T-helper 22 cell (primary cell): ENCODE measurements around the gene TMEM86A.
"Not testable (repeated sequence)": the region's sequence is repeated elsewhere in the genome, so short reads cannot be mapped to it uniquely, and the experiment has no call there.

ENCODE experiments used
- DNase-seq: peaks from one replicate; pipeline ENCODE4 v3.0.0-alpha.2; 2020; ENCODE audit warnings: low read depth

The TMEM86A gene, protein sequence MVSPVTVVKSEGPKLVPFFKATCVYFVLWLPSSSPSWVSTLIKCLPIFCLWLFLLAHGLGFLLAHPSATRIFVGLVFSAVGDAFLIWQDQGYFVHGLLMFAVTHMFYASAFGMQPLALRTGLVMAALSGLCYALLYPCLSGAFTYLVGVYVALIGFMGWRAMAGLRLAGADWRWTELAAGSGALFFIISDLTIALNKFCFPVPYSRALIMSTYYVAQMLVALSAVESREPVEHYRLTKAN

DNA sequence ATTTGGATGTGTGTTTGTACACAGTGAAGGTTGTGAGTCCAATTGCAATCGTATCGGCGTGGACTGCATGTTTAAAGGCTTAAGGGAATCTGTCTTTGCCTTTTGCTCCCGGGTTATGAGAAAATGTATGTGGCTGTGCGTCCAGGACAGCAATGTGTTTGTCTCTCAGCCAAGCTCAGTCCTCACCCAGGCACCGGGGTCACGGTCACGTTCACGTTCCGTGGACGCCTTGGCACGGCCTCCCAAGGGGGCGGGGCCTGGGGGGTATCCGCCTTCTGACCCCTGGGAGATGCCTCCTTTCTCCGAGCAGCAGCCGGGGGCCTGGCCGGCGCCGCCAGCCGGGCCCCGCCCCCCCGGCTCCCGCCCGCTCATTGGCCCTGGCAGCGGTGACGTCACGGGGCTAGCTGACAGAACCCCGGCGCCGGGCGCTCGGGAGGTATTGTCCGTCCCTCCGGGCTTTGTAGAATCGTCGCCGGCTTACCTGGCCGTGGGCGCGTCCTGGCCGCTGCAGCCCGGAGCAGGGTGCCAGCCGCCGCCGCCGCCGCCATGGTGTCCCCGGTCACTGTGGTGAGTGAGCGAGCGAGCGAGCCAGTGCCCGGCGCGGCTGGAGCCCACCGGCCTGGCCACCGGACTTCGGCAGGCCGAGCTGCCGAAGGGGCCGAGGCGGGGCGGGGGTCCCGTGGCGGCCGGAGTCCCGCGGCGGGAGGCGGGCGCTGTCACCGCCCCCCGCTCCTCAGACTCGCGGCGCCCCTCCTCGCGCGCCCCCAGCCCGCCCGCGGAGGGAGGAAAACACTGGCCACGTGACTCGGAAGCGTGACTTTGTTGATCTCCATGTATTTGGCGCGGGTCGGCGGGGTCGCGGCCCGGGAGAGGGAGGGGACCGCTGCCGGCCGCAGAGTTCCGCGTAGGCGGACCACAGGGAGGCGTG is at the start of gene TMEM86A:
Gene TMEM86A (plus strand): TSS at position 439 of the 928 bp plus-strand sequence. CDS start 108 bp downstream, at position 547.
- peak; percentile 87 for DNase-seq

DNA sequence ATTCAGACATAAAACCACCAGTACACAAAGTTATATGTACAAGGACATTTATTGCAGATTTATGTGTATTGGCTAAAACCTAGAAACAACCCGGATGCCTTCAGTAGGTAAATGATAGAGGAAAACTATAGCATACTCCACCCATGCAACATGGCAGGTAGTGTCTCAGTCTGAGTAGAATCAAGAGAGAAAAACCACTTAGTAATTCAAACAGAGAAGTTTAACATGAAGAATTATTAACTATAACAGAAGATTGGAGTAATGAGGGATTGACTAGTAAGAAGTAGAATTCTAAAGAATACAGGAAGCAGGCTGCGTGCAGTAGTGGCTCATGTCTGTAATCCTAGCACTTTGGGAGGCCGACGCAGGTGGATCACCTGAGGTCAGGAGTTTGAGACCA is 48.2 kb upstream of the TMEM86A start:
- DNase-seq = no peak

DNA sequence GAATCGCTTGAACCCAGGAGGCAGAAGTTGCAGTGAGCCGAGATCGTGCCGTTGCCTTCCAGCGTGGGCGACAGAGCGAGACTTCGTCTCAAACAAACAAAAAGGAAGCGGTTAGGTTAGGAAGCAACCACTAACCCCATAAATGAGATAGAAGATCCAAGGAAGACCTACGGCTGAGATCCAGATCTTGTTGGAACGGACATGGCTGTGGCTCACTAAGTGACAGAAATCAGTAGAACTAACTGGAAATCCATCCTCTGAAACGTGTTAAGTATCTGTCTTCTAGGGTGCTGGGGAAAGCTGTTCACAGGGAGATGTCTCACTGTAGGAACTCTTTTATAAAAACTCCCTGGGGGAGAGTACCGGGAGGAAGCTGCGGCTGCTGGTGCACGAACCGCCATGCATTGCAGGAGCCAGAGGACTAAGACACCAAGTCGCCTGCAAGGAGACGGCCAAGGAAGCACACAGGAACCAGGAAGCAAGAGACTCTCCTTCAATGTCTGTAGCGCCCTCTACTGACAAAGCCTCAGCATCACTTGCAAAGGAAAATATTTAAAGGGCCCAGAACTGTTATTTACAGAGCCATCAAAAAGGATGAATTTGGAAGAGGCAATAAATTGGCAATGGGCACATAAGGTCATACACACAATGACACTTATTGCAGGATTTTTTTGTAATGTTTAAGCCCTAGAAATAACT is 47.6 kb upstream of the TMEM86A start:
- DNase-seq = no peak

DNA sequence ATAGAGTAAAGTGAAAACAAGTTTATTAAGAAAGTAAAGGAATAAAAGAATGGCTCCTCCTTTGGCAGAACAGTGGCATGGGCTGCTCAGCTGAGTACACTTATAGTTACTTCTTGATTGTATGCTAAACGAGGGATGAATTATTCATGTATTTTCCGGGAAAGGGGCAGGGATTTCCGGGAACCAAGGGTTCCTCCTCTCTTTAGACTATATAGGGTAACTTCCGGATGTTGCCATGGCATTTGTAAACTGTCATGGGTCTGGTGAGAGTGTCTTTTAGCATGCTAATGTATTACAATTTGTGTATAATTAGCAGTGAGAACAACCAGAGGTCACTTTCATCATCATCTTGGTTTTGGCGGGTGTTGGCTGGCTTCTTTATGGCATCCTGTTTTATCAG is 40.9 kb upstream of the TMEM86A start:
- DNase-seq = no peak

DNA sequence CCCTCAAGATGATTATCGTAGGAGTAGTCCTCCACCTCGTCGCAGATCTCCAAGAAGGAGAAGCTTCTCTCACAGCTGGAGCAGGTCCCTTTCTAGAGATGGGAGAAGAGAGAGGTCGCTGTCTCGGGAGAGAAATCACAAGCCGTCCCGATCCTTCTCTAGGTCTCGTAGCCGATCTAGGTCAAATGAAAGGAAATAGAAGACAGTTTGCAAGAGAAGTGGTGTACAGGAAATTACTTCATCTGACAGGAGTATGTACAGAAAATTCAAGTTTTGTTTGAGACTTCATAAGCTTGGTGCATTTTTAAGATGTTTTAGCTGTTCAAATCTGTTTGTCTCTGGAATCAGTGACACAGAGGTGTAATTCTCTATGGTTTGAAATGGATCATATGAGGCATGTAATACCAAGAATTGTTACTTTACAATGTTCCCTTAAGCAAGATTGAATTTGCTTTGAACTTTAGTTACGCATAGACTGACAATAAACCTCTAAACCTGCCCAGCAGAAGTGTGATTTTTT is 33.2 kb upstream of the TMEM86A start:
- DNase-seq = not testable (repeated sequence)

DNA sequence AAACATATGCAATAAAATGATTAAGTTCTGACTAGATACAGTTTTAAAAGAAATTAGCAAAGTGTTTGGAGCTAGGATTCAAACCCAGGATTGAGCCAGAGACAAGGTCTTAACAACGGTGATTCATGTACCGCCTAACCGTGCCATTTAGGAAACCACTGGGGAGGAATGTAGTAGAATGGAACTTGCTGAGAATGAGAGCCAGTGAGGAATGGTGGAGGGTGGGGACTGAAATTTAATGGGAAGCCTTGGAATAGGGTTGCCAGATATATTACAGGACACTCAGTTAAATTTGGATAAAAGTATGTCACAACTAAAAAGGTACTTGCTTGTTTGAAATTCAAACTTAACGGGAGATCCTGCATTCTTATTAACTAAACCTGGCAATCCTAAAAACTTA is 30.4 kb upstream of the TMEM86A start:
- DNase-seq = no peak

DNA sequence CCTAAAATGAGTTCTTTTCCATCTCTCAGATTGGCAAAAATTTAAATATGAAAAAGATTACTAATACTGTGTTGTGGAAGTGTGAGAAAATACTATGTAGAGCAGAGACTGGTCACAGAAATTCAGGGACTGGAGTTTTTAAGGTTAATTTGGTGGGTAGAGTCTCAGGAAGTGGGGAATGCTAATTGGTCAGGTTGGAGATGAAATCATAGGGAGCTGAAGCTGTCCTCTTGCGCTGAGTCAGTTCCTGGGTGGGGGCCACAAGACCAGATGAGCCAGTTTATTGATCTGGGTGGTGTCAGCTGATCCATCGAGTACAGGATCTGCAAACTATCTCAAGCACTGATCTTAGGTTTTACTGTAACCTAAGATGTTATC is 29.4 kb upstream of the TMEM86A start:
- peak; percentile 19 for DNase-seq

DNA sequence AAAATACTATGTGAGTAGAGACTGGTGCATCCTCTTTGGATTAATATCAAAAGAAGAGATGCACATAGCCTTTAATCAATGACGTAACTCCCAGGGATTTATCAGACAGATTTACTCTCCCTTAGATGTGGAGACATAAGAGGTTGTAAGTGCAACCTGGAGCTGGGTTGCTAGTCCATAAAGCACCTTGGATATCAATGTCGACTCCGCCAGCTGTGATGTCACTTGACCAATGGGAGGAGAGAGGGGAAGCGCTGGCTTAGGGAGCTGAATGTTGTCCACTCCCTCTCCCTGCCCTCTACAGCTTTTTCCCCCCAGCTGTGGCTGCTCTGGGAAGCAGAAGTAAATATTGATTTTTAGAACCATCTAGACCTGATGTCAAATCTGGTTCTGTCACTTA is 28.9 kb upstream of the TMEM86A start:
- no peak for DNase-seq

DNA sequence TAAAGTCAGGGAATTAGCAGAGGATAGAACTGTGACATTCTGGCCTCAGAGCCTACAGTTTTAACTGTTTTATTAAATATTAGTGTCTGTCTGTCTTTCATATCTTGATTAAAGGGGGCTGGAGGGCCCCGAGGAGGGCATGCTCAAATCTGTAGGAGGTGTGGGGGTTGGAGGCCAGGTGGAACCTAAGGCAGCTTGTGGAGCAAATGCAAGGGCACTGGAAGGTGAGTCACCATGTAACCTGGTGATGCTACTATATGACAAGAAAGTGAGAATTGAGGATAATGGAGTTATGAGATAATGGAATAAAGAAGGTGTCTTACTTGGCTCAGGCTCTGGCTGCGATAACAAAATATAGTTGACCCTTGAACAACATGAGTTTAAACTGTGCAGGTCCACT is 27.3 kb upstream of the TMEM86A start:
- DNase-seq = no peak

DNA sequence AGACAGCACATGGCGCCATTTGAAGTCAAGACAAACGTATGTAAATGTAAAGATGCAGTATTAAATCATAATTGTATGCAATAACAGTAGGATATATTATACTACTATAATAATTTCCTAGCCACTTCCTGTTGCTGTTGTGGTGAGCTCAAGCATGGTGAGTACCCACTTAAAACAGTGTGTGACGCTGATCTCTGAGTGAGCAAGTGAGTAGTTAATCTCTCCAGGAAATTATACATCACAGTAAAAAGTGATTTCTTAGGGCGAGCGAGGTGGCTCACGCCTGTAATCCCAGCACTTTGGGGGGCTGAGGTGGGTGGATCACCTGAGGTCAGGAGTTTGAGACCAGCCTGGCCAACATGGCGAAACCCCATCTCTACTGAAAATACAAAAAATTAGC is 26.4 kb upstream of the TMEM86A start:
- DNase-seq = peak; percentile 47

DNA sequence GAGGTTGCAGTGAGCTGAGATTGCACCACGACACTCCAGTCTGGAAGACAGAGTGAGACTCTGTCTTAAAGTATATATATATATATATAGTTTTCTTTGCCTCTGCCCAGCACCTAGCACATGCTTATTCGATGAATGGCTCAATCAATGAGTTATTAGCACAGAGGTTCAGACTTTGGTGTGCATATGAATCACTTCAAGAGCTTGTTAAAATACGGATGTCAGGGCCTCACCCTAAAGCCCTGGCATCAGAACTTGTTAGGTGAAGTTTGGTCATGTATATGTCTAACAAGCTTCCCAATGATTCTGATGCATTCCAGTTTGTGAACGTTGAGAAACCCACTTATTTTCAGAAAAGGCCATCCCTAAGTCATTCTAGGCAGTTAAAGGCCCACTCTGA is 21.8 kb upstream of the TMEM86A start:
- DNase-seq = no peak

DNA sequence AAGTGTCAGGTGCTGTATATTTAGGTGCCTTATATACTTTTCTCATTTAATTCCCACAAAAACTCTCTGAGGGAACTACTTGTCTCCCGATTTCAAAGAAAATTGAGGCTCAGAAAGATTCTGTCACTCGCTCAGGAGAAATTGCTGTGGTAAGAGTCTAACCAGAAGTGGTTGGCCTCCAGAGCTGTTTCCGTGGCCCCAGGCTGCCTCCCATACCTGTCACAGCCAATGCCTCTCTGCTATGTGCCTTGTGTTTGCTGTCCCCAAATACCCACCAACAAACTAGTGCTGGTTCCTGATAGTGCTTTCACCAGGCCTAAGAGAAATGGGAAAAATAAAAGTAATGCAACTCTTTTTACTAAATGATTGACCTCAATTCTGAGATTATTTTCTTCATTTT is 21.0 kb upstream of the TMEM86A start:
- DNase-seq = no peak

DNA sequence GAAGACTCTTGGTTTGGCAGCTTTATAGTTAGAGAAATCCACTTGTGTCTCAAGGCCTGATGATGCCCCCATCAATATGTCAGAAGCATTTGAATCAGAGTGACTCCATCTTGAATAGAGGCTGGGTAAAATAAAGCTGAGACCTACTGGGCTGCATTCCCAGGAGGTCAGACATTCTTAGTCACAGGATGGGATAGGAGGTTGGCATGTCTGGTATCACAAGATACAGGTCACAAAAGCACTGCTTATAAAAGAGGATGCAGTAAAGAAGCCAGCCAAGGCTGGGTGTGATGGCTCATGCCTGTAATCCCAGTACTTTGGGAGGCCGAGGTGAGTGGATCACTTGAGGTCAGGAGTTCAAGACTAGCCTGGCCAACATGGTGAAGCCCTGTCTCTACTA is 16.6 kb upstream of the TMEM86A start:
- DNase-seq = not testable (repeated sequence)

DNA sequence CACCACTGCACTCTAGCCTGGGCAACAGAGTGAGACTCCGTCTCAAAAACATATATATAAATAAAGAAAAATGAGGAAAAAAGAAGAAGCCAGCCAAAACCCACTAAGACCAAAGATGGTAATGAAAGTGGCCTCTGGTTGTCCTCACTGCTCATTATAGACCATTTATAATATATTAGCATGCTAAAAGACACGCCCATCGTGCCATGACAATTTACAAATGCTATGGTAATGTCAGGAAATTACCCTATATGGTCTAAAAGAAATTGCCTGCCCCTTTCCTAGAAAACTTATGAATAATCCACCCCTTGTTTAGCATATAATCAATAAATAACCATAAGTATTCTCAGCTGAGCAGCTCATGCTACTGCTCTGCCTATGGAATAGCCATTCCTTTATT is 16.1 kb upstream of the TMEM86A start:
- DNase-seq = no peak

DNA sequence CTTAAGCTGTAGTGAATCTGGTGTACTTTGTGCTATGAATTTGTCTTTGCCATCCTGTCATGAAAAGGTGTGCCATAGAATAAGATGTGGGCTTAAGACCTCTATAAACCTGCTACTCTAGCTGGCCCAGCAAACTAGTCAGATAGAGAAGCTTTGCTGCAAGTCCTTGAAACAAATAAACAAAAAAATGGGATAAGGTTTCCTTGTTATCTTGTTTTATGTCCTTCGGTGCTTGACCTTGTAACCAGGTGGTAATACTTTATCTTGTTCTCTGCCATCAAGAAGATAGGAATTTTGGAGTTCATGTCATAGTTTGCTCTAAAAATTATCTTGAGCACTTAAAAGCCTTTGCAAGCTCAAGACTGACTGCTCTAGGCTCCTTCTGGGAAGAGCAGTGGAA is 14.3 kb upstream of the TMEM86A start:
- DNase-seq = no peak

DNA sequence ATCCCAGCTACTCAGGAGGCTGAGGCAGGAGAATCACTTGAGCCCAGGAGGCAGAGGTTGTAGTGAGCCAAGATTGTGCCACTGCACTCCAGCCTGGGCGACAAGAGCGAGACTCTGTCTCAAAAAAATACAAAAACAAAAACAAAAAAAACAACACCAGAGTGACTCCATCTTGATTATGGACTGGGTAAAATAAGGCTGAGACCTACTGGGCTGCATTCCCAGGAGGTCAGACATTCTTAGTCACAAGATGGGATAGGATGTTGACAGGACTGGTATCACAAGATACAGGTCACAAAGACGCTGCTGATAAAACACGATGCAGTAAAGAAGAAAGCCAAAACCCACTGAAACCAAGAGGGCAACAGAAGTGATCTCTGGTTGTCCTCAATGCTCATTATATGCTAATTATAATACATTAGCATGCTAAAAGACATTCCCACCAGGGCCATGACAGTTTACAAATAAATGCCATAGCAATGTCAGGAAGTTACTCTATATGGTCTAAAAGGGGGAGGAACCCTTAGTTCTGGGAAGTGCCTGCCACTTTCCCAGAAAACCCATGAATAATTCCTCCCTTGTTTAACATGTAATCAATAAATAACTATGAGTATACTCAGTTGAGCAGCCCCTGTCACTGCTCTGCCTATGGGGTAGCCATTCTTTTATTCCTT is 7.0 kb upstream of the TMEM86A start:
- DNase-seq = not testable (repeated sequence)

DNA sequence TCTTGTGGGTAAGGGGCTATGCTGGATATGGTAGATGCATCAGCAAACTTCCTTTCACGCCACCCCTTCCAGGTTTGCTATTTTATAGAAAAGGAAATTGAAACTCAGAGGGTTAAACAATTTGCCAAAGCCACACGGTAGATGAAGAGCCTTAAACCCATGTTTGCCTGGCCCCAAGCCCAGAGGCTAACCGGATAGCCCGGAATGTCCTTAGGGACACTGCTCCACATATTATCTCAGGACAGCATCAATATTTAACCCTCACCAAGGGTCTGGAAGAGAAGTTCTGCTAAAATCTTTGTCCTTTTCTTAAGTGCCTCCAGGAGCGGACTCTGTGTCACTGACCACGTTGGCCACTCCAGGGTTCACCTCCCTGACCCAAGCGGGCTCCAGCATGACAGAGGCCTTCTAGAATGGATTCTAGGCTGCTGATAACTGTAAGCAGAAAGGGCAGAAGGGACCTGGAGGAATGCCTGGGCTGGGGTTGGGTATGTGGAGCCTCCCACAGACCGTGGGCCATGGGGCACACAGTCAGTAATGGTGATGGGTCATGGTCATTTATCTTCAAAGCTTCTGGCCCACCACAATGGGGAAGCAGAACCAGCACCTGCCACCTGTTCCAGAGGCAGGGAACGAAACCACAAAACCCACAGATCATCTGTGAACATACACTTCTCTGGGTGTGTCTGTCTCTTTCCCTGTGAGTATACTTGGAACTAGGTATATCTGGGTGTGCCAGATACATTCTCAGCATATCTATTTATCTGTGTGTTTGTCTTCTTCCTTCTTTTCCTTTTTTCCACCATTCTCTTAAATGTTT is 5.4 kb upstream of the TMEM86A start:
- no peak for DNase-seq

DNA sequence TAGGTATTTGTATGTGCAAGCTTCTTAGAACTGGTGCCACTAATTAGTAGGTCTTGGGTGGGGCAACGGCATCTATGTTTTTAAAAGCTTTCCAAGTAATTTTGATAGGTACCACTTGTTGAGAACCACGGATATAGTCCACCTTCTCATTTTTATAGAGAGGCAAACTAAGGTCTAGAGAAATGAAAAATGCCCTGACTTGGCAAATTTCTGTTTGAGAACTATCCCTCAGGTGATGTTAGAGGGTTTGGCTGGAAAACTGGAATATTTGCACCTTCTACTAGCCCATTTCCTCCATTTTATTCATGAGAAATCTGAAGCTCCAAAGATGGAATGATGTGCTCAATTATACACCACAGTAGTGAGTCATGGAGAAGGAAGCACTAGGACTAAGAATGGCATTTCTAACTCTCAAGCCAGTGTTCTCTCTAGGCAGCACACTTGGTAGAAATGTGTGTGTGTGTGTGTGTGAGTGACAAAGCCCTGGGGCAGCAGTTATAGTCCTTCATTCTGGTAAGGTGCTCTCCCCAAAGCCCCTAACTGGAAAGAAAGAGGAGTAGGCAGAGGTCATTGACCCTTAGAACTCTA is 1.8 kb upstream of the TMEM86A start:
- DNase-seq = no peak

DNA sequence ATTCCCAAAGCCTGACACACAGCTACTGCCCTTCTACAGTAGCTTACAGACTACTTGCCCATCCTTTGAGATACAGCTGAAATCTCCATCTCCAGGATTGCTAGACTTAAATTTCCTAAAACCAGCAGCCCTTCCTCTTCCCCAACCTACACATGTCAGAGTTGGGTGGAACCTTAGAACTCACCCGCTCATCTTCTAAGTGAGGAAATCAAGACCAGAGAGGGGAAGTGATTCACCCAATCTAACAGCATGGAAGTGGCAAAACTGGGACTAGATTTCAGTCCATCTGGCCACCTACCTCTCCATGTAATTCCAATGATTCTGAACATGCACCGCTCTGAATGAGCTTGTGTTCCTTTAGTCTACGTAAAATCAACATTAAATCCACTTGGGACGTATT is 1.0 kb upstream of the TMEM86A start:
- no peak for DNase-seq

DNA sequence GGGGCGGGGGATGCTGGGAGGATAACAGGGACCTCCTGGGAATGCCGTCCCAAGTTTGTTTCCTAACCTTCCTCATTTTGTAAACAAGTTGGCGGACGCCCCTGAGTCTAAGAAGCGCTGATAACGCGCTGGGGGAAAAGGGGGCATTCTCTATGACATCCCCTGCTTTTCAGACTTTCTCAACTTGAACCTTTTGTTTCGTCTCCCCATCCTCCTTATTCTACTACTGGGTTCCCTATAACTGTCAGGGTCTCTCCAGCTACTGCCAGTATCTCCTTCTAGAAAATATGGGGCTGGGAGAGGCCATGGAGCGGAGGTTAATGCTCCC is 654 bp downstream of the TMEM86A start:
- DNase-seq = no peak

DNA sequence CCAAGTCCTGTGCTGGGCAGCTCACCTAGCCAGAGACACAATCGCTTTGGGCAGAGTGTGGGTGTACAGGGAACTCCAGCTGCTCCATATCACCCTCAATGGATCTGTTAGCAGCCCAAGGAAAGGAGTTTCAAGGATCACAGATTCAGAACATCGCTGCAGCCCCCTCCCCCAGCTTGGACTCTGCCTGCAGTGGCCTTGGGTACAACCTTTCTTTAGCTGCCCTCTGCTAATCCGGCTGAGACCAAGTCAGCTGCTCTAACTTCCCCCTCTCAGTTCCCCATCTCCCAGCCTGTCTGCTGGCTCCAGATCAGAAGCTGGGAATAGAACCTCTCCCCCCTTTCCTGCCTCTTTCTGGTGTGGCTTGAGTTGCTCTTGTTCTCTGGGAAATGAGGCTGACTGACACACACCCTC is 1.3 kb downstream of the TMEM86A start:
- no peak for DNase-seq
